ENCODE measurements around the gene MAST2. TPM values are rescaled to one million over a fixed set of nuclear protein-coding genes. Genes with fewer than 3 reads are reported as not detected.
A peak's percentile ranks its signal among the peaks of the same experiment; 100 is the strongest.
"Not testable (repeated sequence)": the region's sequence is repeated elsewhere in the genome, so short reads cannot be mapped to it uniquely, and the experiment has no call there.

MAST2 gene
- total RNA-seq, 1 experiment from 2014 or later = 52.8 TPM

DNA sequence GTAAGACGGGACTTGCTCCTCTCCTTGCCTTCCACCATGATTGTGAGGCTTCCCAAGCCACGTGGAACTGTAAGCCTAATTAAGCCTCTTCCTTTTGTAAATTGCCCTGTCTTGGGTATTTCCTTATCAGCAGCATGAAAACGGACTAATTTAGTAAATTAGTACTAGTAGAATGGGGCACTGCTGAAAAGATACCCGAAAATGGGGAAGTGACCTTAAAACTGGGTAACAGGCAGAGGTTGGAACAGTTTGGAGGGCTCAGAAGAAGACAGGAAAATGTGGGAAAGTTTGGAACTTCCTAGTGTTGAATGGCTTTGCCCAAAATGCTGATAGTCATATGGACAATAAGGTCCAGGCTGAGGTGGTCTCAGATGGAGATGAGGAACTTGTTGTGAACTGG is 253.8 kb downstream of the MAST2 start:
- H3K27ac ChIP-seq (ENCODE audit: low read length) = peak overlapping the region; percentile 75
- H2AFZ ChIP-seq (ENCODE audit: low read length) = 0 out of 2 replicates have a peak overlapping the region, but pooled peaks have one; percentile 11
- peaks cover 29% of the 10 kb centered on the region for H3K4me1 ChIP-seq (ENCODE audit: low read length)
- H3K4me2 ChIP-seq (ENCODE audit: low read depth, low read length, poor library complexity, severe bottlenecking); H3K79me2 ChIP-seq (ENCODE audit: low read length); H3K27me3 ChIP-seq (ENCODE audit: low read length); H3K4me3 ChIP-seq (ENCODE audit: low read length); H4K20me1 ChIP-seq (ENCODE audit: insufficient read depth, low read depth, low read length); H3K9me3 ChIP-seq (ENCODE audit: low read length); H3K9me2 ChIP-seq (replicated peaks; ENCODE audit: insufficient read depth, low read length): not testable (repeated sequence)
- H3K36me3 ChIP-seq (ENCODE audit: insufficient read depth, low read length) = peaks cover 25% of the 10 kb centered on the region
- H3K9ac ChIP-seq (ENCODE audit: low read length) = 0 out of 2 replicates have a peak overlapping the region, but pooled peaks have one; percentile 5
- peak; percentile 44 for DNase-seq

DNA sequence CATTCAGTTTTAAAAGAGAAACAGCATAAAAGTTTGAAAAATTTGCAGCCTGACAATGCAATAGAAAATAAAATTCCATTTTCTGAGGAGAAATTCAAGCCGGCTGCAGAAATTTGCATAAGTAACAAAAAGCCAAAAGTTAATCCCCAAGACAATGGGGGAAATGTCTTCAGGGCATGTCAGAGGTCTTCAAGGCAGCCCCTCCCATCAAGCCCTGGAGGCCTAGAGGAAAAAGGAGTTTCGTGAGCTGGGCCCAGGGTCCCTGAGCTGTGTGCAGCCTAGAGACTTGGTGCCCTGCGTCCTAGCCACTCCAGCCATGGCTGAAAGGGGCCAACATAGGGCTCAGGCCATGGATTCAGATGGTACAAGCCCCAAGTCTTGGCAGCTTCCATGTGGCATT is 254.4 kb downstream of the MAST2 start:
- no peaks in the 10 kb centered on the region for H3K9me2 ChIP-seq (replicated peaks; ENCODE audit: insufficient read depth, low read length)
- peak overlapping the region; percentile 21; the same call in 1 of the 2 replicates for H3K9ac ChIP-seq (ENCODE audit: low read length)
- H2AFZ ChIP-seq (ENCODE audit: low read length) = no peak overlapping the region
- peaks cover 29% of the 10 kb centered on the region for H3K4me1 ChIP-seq (ENCODE audit: low read length)
- H3K9me3 ChIP-seq (ENCODE audit: low read length) = no peaks in the 10 kb centered on the region
- peak overlapping the region; percentile 23; the same call in 1 of the 2 replicates for H3K4me3 ChIP-seq (ENCODE audit: low read length)
- no peaks in the 10 kb centered on the region for H3K79me2 ChIP-seq (ENCODE audit: low read length)
- peak overlapping the region; percentile 75 for H3K27ac ChIP-seq (ENCODE audit: low read length)
- H3K4me2 ChIP-seq (ENCODE audit: low read depth, low read length, poor library complexity, severe bottlenecking) = peak overlapping the region; percentile 52
- H3K36me3 ChIP-seq (ENCODE audit: insufficient read depth, low read length) = peaks cover 24% of the 10 kb centered on the region
- DNase-seq = peak; percentile 41
- no peaks in the 10 kb centered on the region for H4K20me1 ChIP-seq (ENCODE audit: insufficient read depth, low read depth, low read length)
- no peaks in the 10 kb centered on the region for H3K27me3 ChIP-seq (ENCODE audit: low read length)

DNA sequence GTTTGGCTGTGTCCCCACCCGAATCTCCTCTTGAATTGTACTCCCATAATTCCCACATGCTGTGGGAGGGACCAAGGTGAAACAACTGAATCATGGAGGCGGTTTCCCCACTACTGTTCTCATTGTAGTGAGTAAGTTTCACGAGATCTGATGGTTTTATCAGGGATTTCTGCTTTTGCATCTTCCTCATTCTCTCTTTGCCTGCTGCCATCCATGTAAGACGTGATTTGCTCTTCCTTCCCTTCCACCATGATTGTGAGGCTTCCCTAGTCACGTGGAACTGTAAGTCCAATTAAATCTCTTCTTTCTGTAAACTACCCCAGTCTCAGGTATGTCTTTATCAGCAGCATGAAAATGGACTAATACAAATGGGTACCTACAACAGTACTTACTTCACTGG is 255.5 kb downstream of the MAST2 start:
- H3K9ac ChIP-seq (ENCODE audit: low read length) = no peak overlapping the region

DNA sequence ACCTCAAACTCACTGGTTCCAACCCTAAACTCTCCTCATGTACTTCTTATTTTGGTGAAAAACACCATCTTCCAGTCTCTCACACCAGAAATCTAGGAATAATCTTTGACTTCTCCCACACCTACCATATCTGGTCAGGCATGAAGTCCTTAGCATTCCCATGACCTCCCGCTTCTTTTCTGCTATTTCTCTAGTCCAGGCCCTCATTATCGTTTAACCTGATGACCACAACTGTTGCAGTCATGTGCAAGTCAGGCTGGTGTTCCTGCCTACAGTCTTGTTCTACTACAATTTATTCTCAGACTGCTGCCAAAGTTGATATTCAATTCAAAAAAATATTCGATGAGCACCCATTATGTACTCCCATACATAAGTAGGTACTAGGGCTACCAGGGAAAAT is 257.7 kb downstream of the MAST2 start:
- no peaks in the 10 kb centered on the region for H3K27me3 ChIP-seq (ENCODE audit: low read length)
- H3K4me1 ChIP-seq (ENCODE audit: low read length) = peaks cover 39% of the 10 kb centered on the region
- no peaks in the 10 kb centered on the region for H4K20me1 ChIP-seq (ENCODE audit: insufficient read depth, low read depth, low read length)
- no peak overlapping the region for H3K9ac ChIP-seq (ENCODE audit: low read length)
- 0 out of 2 replicates have a peak, but pooled peaks cover 3% of the 10 kb centered on the region for H3K79me2 ChIP-seq (ENCODE audit: low read length)
- peaks cover 20% of the 10 kb centered on the region for H3K36me3 ChIP-seq (ENCODE audit: insufficient read depth, low read length)
- no peak overlapping the region for H3K27ac ChIP-seq (ENCODE audit: low read length)
- no peak overlapping the region for H2AFZ ChIP-seq (ENCODE audit: low read length)
- no peak overlapping the region for H3K4me2 ChIP-seq (ENCODE audit: low read depth, low read length, poor library complexity, severe bottlenecking)
- DNase-seq = no peak
- H3K9me2 ChIP-seq (replicated peaks; ENCODE audit: insufficient read depth, low read length) = no peaks in the 10 kb centered on the region
- H3K9me3 ChIP-seq (ENCODE audit: low read length) = no peaks in the 10 kb centered on the region
- no peak overlapping the region for H3K4me3 ChIP-seq (ENCODE audit: low read length)

More for the DNA sequence above, 255.5 kb downstream of the MAST2 start:
- Histone ChIP-seq H3K9me2 (replicated peaks; ENCODE audit: insufficient read depth, low read length) (no peaks in the 10 kb centered on the region), H3K27me3 (ENCODE audit: low read length) (no peaks in the 10 kb centered on the region), H2AFZ (ENCODE audit: low read length) (no peak overlapping the region), H3K79me2 (ENCODE audit: low read length) (0 out of 2 replicates have a peak, but pooled peaks cover 3% of the 10 kb centered on the region), H3K4me3 (ENCODE audit: low read length) (no peak overlapping the region), H4K20me1 (ENCODE audit: insufficient read depth, low read depth, low read length) (no peaks in the 10 kb centered on the region), H3K27ac (ENCODE audit: low read length) (no peak overlapping the region), H3K36me3 (ENCODE audit: insufficient read depth, low read length) (peaks cover 20% of the 10 kb centered on the region), H3K4me2 (ENCODE audit: low read depth, low read length, poor library complexity, severe bottlenecking) (no peak overlapping the region), H3K4me1 (ENCODE audit: low read length) (peaks cover 29% of the 10 kb centered on the region), H3K9me3 (ENCODE audit: low read length) (no peaks in the 10 kb centered on the region)
- no peak for DNase-seq

DNA sequence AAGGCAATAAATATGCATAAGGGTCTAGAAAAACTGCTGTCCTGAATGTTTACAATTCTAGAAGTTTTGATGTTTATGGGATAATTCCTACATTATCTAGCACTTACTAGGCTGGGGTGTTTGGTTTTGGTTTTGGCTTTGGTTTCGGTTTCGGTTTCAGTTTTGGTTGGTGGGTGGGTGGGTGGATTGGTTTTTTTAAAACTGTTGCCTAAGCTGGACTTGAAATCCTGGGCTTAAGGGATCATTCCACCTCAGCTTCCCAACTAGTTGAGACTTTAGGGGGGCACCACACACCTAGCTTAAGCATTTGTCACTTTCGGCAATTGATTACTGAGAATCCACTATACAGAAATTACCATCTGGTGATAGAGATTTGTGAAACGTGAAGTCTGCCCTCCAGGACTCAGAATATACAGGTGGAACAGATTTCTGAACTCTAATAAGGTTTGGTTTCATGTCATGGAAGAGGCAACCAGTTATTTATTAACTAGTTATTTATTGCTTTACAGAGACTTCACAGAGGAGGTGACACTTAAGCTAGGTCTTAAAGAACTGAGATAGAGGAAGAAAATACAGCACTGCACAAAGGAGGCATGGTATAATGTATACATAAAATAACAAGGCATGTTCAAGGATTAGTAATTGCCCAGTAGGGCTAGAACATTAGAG is 259.4 kb downstream of the MAST2 start:
- H3K4me2 ChIP-seq (ENCODE audit: low read depth, low read length, poor library complexity, severe bottlenecking) = no peak overlapping the region
- no peak for DNase-seq

GRCh38 chr1:46064708-46065107 is 261.3 kb downstream of the MAST2 start:
- H3K27ac ChIP-seq (ENCODE audit: low read length) = no peak overlapping the region
- 0 out of 2 replicates have a peak, but pooled peaks cover 3% of the 10 kb centered on the region for H3K79me2 ChIP-seq (ENCODE audit: low read length)
- no peaks in the 10 kb centered on the region for H3K9me3 ChIP-seq (ENCODE audit: low read length)
- H3K36me3 ChIP-seq (ENCODE audit: insufficient read depth, low read length) = peaks cover 14% of the 10 kb centered on the region
- H3K4me1 ChIP-seq (ENCODE audit: low read length) = peaks cover 35% of the 10 kb centered on the region
- no peaks in the 10 kb centered on the region for H3K9me2 ChIP-seq (replicated peaks; ENCODE audit: insufficient read depth, low read length)
- H2AFZ ChIP-seq (ENCODE audit: low read length) = no peak overlapping the region
- 0 out of 2 replicates have a peak, but pooled peaks cover 4% of the 10 kb centered on the region for H4K20me1 ChIP-seq (ENCODE audit: insufficient read depth, low read depth, low read length)
- no peak for DNase-seq
- H3K9ac ChIP-seq (ENCODE audit: low read length) = no peak overlapping the region
- H3K27me3 ChIP-seq (ENCODE audit: low read length) = no peaks in the 10 kb centered on the region
- H3K4me3 ChIP-seq (ENCODE audit: low read length) = no peak overlapping the region
- no peak overlapping the region for H3K4me2 ChIP-seq (ENCODE audit: low read depth, low read length, poor library complexity, severe bottlenecking)

More for the DNA sequence above, 259.4 kb downstream of the MAST2 start:
- H3K4me1 ChIP-seq (ENCODE audit: low read length) = peaks cover 34% of the 10 kb centered on the region
- H4K20me1 ChIP-seq (ENCODE audit: insufficient read depth, low read depth, low read length) = no peaks in the 10 kb centered on the region
- H3K36me3 ChIP-seq (ENCODE audit: insufficient read depth, low read length) = peaks cover 20% of the 10 kb centered on the region
- no peak overlapping the region for H2AFZ ChIP-seq (ENCODE audit: low read length)
- H3K9ac ChIP-seq (ENCODE audit: low read length) = no peak overlapping the region
- H3K9me2 ChIP-seq (replicated peaks; ENCODE audit: insufficient read depth, low read length) = no peaks in the 10 kb centered on the region
- H3K27ac ChIP-seq (ENCODE audit: low read length) = no peak overlapping the region
- H3K79me2 ChIP-seq (ENCODE audit: low read length) = 0 out of 2 replicates have a peak, but pooled peaks cover 3% of the 10 kb centered on the region
- H3K9me3 ChIP-seq (ENCODE audit: low read length) = no peaks in the 10 kb centered on the region
- no peak overlapping the region for H3K4me3 ChIP-seq (ENCODE audit: low read length)
- no peaks in the 10 kb centered on the region for H3K27me3 ChIP-seq (ENCODE audit: low read length)

GRCh38 chr1:46065405-46065804 is 262.0 kb downstream of the MAST2 start:
- Histone ChIP-seq H3K4me3 (ENCODE audit: low read length) (no peak overlapping the region), H3K4me1 (ENCODE audit: low read length) (peaks cover 40% of the 10 kb centered on the region), H3K9ac (ENCODE audit: low read length) (no peak overlapping the region), H2AFZ (ENCODE audit: low read length) (no peak overlapping the region), H4K20me1 (ENCODE audit: insufficient read depth, low read depth, low read length) (0 out of 2 replicates have a peak, but pooled peaks cover 5% of the 10 kb centered on the region), H3K27me3 (ENCODE audit: low read length) (no peaks in the 10 kb centered on the region), H3K9me2 (replicated peaks; ENCODE audit: insufficient read depth, low read length) (no peaks in the 10 kb centered on the region), H3K9me3 (ENCODE audit: low read length) (no peaks in the 10 kb centered on the region), H3K36me3 (ENCODE audit: insufficient read depth, low read length) (peaks cover 16% of the 10 kb centered on the region), H3K4me2 (ENCODE audit: low read depth, low read length, poor library complexity, severe bottlenecking) (no peak overlapping the region), H3K79me2 (ENCODE audit: low read length) (0 out of 2 replicates have a peak, but pooled peaks cover 3% of the 10 kb centered on the region), H3K27ac (ENCODE audit: low read length) (no peak overlapping the region)
- DNase-seq = no peak

DNA sequence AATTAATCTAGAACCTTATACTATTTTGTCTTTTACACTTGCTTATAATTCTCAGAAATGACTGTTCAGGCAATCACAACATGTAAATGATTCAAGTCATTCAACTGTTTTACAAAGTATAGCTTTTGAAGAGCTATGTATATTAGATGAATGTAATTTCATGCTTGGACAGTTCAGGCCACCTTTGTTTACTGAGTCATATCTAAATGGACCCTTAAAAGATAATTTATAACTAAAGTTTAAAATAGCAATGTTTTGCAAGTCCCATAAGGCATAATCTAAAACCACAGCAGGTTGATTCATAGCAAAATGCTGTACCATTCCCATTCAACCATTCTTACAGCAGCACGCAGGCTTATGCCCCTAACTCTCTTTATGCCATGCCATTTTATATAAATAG is 264.2 kb downstream of the MAST2 start:
- H3K36me3 ChIP-seq (ENCODE audit: insufficient read depth, low read length) = peaks cover 5% of the 10 kb centered on the region; the same call in 1 of the 2 replicates

More for the DNA sequence above, 264.2 kb downstream of the MAST2 start:
- DNase-seq = peak; percentile 79
- H4K20me1 ChIP-seq (ENCODE audit: insufficient read depth, low read depth, low read length) = 0 out of 2 replicates have a peak, but pooled peaks cover 5% of the 10 kb centered on the region
- H3K4me3 ChIP-seq (ENCODE audit: low read length) = no peak overlapping the region; the same call in 1 of the 2 replicates
- no peak overlapping the region for H3K9ac ChIP-seq (ENCODE audit: low read length)
- peak overlapping the region; percentile 36 for H3K27ac ChIP-seq (ENCODE audit: low read length)
- H3K27me3 ChIP-seq (ENCODE audit: low read length) = no peaks in the 10 kb centered on the region
- no peaks in the 10 kb centered on the region for H3K9me2 ChIP-seq (replicated peaks; ENCODE audit: insufficient read depth, low read length)
- H3K4me2 ChIP-seq (ENCODE audit: low read depth, low read length, poor library complexity, severe bottlenecking) = peak overlapping the region; percentile 34
- H3K9me3 ChIP-seq (ENCODE audit: low read length) = no peaks in the 10 kb centered on the region
- 0 out of 2 replicates have a peak, but pooled peaks cover 3% of the 10 kb centered on the region for H3K79me2 ChIP-seq (ENCODE audit: low read length)
- H2AFZ ChIP-seq (ENCODE audit: low read length) = no peak overlapping the region
- peaks cover 40% of the 10 kb centered on the region for H3K4me1 ChIP-seq (ENCODE audit: low read length)
